ENCODE data around the gene ELAPOR1. TPM values are rescaled to one million over a fixed set of nuclear protein-coding genes. Genes with fewer than 3 reads are reported as not detected.
"Not testable (repeated sequence)": the region's sequence is repeated elsewhere in the genome, so short reads cannot be mapped to it uniquely, and the experiment has no call there.

The ELAPOR1 gene
- total RNA-seq, 4 donors from 2014 or later: 0.40 to 14.8 (median 0.53) TPM

DNA sequence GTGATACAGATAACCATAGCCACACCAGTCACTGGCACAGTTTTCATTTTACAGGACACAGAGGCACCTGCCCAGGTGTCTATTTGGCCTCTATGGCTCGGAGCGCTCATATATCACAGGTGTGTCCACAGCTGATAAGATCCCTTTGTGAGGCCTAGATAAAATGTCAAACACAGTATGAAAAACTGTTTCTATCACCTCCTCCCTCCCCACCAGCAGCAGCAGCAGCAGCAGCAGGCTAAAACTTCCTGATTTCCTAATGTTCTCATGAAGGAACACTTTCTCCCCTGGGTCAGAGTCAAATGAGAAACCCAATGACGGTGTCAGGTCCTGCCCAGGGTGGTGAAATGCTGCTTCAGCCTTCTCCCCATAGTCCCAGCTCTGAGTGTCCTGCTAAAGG, 24.4 kb downstream of the ELAPOR1 start:
- TF ChIP-seq, protein P1, sequence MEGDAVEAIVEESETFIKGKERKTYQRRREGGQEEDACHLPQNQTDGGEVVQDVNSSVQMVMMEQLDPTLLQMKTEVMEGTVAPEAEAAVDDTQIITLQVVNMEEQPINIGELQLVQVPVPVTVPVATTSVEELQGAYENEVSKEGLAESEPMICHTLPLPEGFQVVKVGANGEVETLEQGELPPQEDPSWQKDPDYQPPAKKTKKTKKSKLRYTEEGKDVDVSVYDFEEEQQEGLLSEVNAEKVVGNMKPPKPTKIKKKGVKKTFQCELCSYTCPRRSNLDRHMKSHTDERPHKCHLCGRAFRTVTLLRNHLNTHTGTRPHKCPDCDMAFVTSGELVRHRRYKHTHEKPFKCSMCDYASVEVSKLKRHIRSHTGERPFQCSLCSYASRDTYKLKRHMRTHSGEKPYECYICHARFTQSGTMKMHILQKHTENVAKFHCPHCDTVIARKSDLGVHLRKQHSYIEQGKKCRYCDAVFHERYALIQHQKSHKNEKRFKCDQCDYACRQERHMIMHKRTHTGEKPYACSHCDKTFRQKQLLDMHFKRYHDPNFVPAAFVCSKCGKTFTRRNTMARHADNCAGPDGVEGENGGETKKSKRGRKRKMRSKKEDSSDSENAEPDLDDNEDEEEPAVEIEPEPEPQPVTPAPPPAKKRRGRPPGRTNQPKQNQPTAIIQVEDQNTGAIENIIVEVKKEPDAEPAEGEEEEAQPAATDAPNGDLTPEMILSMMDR (IDR thresholded peaks at IDR 0.05): no peak
- no peak for TF ChIP-seq POLR2A (IDR thresholded peaks at IDR 0.05)
- intact Hi-C loops (cut with DNase I): no loop called here
- Histone ChIP-seq H3K36me3 (no peaks in the 10 kb centered on the region), H3K27me3 (no peaks in the 10 kb centered on the region), H3K27ac (no peak overlapping the region), H3K4me3 (no peak overlapping the region), H3K4me1 (no peaks in the 10 kb centered on the region), H3K9me3 (no peaks in the 10 kb centered on the region)
- WGBS, 2 donors: 64 to 78% methylated on average over 1 to 3 of the region's 3 CpGs
- no peak for DNase-seq

DNA sequence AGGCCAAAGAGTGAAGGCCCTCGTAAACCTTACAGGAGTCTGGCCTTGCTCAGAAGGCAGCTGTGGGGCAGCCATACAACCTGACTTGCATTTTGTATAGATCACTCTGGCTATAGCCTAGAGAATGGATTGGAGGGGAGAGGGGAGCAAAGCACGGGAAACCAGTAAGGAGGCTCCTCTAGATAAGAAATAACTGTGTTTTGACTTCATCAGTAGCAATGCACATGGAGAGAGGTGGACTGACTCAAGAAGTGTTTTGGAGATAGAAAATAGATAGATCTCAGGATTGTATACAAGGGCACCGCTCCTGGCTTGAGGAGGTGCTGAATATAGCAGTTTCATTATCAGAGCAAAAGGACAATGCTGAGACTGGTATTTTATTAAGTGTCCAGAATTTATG, 26.5 kb downstream of the ELAPOR1 start:
- H3K4me1 ChIP-seq: no peaks in the 10 kb centered on the region
- DNase-seq: no peak
- TF ChIP-seq, protein P1 (IDR thresholded peaks at IDR 0.05): no peak
- TF ChIP-seq POLR2A (IDR thresholded peaks at IDR 0.05): no peak
- no peak overlapping the region for H3K4me3 ChIP-seq
- intact Hi-C loops (cut with DNase I): no loop called here
- H3K27ac ChIP-seq: no peak overlapping the region
- no peaks in the 10 kb centered on the region for H3K27me3 ChIP-seq
- no peaks in the 10 kb centered on the region for H3K36me3 ChIP-seq
- WGBS, 2 donors: 90 to 98% methylated on average over 3 of the region's 3 CpGs
- no peaks in the 10 kb centered on the region for H3K9me3 ChIP-seq

DNA sequence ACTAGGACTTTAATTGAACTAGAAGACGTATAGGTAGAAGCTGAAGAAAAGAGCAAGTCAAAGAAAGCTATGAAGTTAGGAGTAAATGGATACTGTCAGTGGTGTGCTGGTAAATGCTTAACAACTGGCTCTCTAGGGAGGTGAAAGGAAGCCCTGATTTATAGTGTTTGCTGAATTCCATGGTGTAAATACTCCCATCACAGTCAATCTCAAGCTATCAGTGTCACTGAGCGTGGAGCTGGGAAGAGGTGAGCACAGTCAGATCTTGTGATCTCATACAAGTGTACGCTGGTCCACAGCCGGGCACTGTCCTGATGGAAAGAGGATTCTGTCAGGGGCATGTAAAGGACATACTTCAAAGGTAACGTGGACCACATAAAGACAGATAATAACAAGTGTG, 28.3 kb downstream of the ELAPOR1 start:
- Histone ChIP-seq H3K4me1 (no peaks in the 10 kb centered on the region), H3K9me3 (no peaks in the 10 kb centered on the region), H3K4me3 (no peak overlapping the region), H3K36me3 (no peaks in the 10 kb centered on the region), H3K27ac (no peak overlapping the region), H3K27me3 (no peaks in the 10 kb centered on the region)
- 94% methylated on average over 5 of the region's 5 CpGs for WGBS, 2 donors
- TF ChIP-seq POLR2A (IDR thresholded peaks at IDR 0.05): no peak
- TF ChIP-seq, protein P1 (IDR thresholded peaks at IDR 0.05): no peak
- DNase-seq: no peak
- intact Hi-C loops (cut with DNase I): no loop called here

DNA sequence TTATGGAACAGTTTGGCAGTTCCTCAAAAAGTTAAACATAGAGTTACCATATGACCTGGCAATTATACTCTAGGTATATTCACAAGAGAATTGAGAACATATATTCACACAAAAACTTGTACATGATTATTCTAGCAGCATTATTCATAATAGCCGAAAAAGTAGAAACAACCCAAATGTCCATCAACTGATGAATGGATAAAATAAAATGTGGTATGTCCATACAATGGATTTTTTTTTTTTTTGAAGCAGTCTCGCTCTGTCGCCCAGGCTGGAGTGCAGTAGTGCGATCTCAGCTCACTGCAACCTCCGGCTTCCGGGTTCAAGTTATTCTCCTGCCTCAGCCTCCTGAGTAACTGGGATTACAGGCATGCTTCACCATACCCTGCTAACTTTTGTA, 28.8 kb downstream of the ELAPOR1 start:
- H3K4me3 ChIP-seq; DNase-seq; H3K36me3 ChIP-seq; H3K4me1 ChIP-seq; H3K27ac ChIP-seq; H3K9me3 ChIP-seq; H3K27me3 ChIP-seq; intact Hi-C loops (cut with DNase I): not testable (repeated sequence)
- WGBS, 2 donors: 97 to 98% methylated on average over 6 of the region's 6 CpGs

DNA sequence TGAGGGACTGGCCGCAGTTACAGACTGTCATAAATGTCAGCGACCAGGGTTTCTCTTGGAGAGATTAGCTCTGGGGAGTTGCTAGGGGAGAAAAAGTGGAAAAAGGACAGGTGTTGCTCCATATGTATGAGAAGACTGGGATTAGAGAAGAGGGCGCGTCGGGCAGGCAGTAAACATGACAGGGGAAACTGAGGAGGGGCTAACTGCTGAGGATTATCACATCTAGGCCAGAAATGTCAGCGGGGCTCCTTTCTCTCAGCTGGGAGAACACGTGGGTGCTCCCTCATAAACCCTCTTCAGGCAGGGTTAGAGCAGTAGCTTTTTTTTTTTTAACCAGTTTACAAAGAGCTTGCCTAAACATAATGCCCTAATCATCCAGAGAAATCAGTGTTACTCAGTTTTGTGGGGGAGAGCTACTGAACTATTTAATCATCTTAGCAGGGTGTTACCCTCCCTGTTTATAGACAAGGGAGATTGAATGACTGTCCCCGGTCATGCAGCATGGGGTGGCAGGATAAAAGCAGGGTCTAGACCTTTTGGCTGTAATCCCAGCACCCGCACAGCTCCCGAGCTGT, 35.2 kb downstream of the ELAPOR1 start:
- no peaks in the 10 kb centered on the region for H3K27me3 ChIP-seq
- H3K4me1 ChIP-seq: peaks cover 0 to 5% (median 3%) of the 10 kb centered on the region in 3 donors
- H3K9me3 ChIP-seq: no peaks in the 10 kb centered on the region
- no peaks in the 10 kb centered on the region for H3K36me3 ChIP-seq
- intact Hi-C loops (cut with DNase I): no loop called here
- no peak overlapping the region for H3K4me3 ChIP-seq
- no peak overlapping the region for H3K27ac ChIP-seq
- TF ChIP-seq, protein P1 (IDR thresholded peaks at IDR 0.05): no peak
- no peak for TF ChIP-seq POLR2A (IDR thresholded peaks at IDR 0.05)
- DNase-seq: no peak
- 66 to 76% methylated on average over 7 to 10 of the region's 10 CpGs for WGBS, 2 donors

Measured in esophagus squamous epithelium (tissue), 5 donors.